ENCODE measurements around the gene PTPRA. TPM values are rescaled to one million over a fixed set of nuclear protein-coding genes. Genes with fewer than 3 reads are reported as not detected.

PTPRA gene
- total RNA-seq, 1 experiment from 2014 or later: 57.0 TPM

GRCh38 chr20:2955257-2955970, 82.1 kb downstream of the PTPRA start:
- Histone ChIP-seq H3K27me3 (replicated peaks; ENCODE audit: control insufficient read depth, insufficient read depth, low read length) (no peaks in the 10 kb centered on the region), H3K4me3 (ENCODE audit: low read depth, low read length) (no peak overlapping the region), H3K4me1 (no peaks in the 10 kb centered on the region), H3K36me3 (ENCODE audit: control insufficient read depth, insufficient read depth, low read length) (0 out of 2 replicates have a peak, but pooled peaks cover 2% of the 10 kb centered on the region), H3K9me3 (no peaks in the 10 kb centered on the region)
- ChIA-PET POLR2A (no interaction called here), CTCF (no interaction called here)
- no peaks in the 10 kb centered on the region for H3K9me3 Mint-ChIP-seq (ENCODE audit: unreplicated experiment)
- TF ChIP-seq CTCF (IDR thresholded peaks at IDR 0.05; ENCODE audit: insufficient read depth in 1 of 2, low read depth in 1 of 2, low read length in 1 of 2, severe bottlenecking in 1 of 2, unreplicated experiment in 1 of 2): no peak
- H3K4me3 Mint-ChIP-seq (ENCODE audit: unreplicated experiment): no peak overlapping the region
- no peak overlapping the region for H3K27ac Mint-ChIP-seq (ENCODE audit: unreplicated experiment)
- intact Hi-C loops (cut with micrococcal nuclease; ENCODE audit: unreplicated experiment): no loop called here
- no peak for DNase-seq
- no TSS peak for BruUV-seq (replicated peaks)
- H3K27me3 Mint-ChIP-seq (ENCODE audit: insufficient read depth, unreplicated experiment): no peaks in the 10 kb centered on the region
- no peaks in the 10 kb centered on the region for H3K4me1 Mint-ChIP-seq (ENCODE audit: low read depth, unreplicated experiment)
- H3K36me3 Mint-ChIP-seq (ENCODE audit: insufficient read depth, unreplicated experiment): peaks cover 32% of the 10 kb centered on the region

GRCh38 chr20:2956480-2956879, 83.2 kb downstream of the PTPRA start:
- ChIA-PET CTCF (no interaction called here), POLR2A (no interaction called here)
- no peak overlapping the region for H3K4me3 Mint-ChIP-seq (ENCODE audit: unreplicated experiment)
- TF ChIP-seq CTCF (IDR thresholded peaks at IDR 0.05; ENCODE audit: insufficient read depth in 1 of 2, low read depth in 1 of 2, low read length in 1 of 2, severe bottlenecking in 1 of 2, unreplicated experiment in 1 of 2): no peak
- H3K4me3 ChIP-seq (ENCODE audit: low read depth, low read length): no peak overlapping the region
- H3K36me3 Mint-ChIP-seq (ENCODE audit: insufficient read depth, unreplicated experiment): peaks cover 22% of the 10 kb centered on the region
- no peak for DNase-seq
- H3K36me3 ChIP-seq (ENCODE audit: control insufficient read depth, insufficient read depth, low read length): 0 out of 2 replicates have a peak, but pooled peaks cover 2% of the 10 kb centered on the region
- no peaks in the 10 kb centered on the region for H3K4me1 ChIP-seq
- no peaks in the 10 kb centered on the region for H3K27me3 ChIP-seq (replicated peaks; ENCODE audit: control insufficient read depth, insufficient read depth, low read length)
- H3K27me3 Mint-ChIP-seq (ENCODE audit: insufficient read depth, unreplicated experiment): no peaks in the 10 kb centered on the region
- no peak overlapping the region for H3K27ac Mint-ChIP-seq (ENCODE audit: unreplicated experiment)
- no peaks in the 10 kb centered on the region for H3K9me3 Mint-ChIP-seq (ENCODE audit: unreplicated experiment)
- intact Hi-C loops (cut with micrococcal nuclease; ENCODE audit: unreplicated experiment): no loop called here
- H3K9me3 ChIP-seq: no peaks in the 10 kb centered on the region
- no peaks in the 10 kb centered on the region for H3K4me1 Mint-ChIP-seq (ENCODE audit: low read depth, unreplicated experiment)
- BruUV-seq (replicated peaks): no TSS peak

GRCh38 chr20:2967841-2968240, 94.6 kb downstream of the PTPRA start:
- BruUV-seq (replicated peaks): no TSS peak
- ChIA-PET CTCF (no interaction called here), POLR2A (no interaction called here)
- Mint-ChIP-seq H3K27ac (ENCODE audit: unreplicated experiment) (no peak overlapping the region), H3K36me3 (ENCODE audit: insufficient read depth, unreplicated experiment) (peaks cover 17% of the 10 kb centered on the region), H3K4me1 (ENCODE audit: low read depth, unreplicated experiment) (peaks cover under 1% of the 10 kb centered on the region), H3K27me3 (ENCODE audit: insufficient read depth, unreplicated experiment) (no peaks in the 10 kb centered on the region), H3K4me3 (ENCODE audit: unreplicated experiment) (no peak overlapping the region), H3K9me3 (ENCODE audit: unreplicated experiment) (no peaks in the 10 kb centered on the region)
- Histone ChIP-seq H3K9me3 (no peaks in the 10 kb centered on the region), H3K4me3 (ENCODE audit: low read depth, low read length) (no peak overlapping the region), H3K36me3 (ENCODE audit: control insufficient read depth, insufficient read depth, low read length) (no peaks in the 10 kb centered on the region; the same call in none of the 2 replicates), H3K27me3 (replicated peaks; ENCODE audit: control insufficient read depth, insufficient read depth, low read length) (no peaks in the 10 kb centered on the region), H3K4me1 (no peaks in the 10 kb centered on the region)
- no peak for TF ChIP-seq CTCF (IDR thresholded peaks at IDR 0.05; ENCODE audit: insufficient read depth in 1 of 2, low read depth in 1 of 2, low read length in 1 of 2, severe bottlenecking in 1 of 2, unreplicated experiment in 1 of 2)
- no peak for DNase-seq
- intact Hi-C loops (cut with micrococcal nuclease; ENCODE audit: unreplicated experiment): no loop called here
